Spleen (tissue), 11 donors: Measurements from ENCODE around the gene SSBP3. TPM values are rescaled to one million over a fixed set of nuclear protein-coding genes. Genes with fewer than 3 reads are reported as not detected.

Experiments
- DNase-seq: peaks from one replicate; pipeline ENCODE4 v3.0.0-alpha.2; 2020
- H3K27ac ChIP-seq, 8 donors: fragments of 200-600 bp; sonication (generic) in 7 of 8; 1 replicate in 4 of 8; 2 replicates in 4 of 8; pipeline versions ENCODE4 v1.5.0 to v1.8.0; 2016 to 2021; ENCODE audit warnings: inconsistent platforms in 4 of 8, mild to moderate bottlenecking in 4 of 8, moderate library complexity in 1 of 8
- H3K27me3 ChIP-seq, 7 donors: fragments of 200-600 bp; sonication (generic) in 6 of 7; replicated peaks in 1 of 7; 1 replicate in 4 of 7; 2 replicates in 3 of 7; pipeline versions ENCODE4 v1.5.0 to v1.8.0; 2016 to 2021; ENCODE audit warnings: inconsistent platforms in 3 of 7, mild to moderate bottlenecking in 1 of 7
- H3K36me3 ChIP-seq, 6 donors: fragments of 200-600 bp; sonication (generic) in 5 of 6; 1 replicate in 4 of 6; 2 replicates in 2 of 6; pipeline versions ENCODE4 v1.5.0 to v1.8.0; 2016 to 2021; ENCODE audit warnings: inconsistent platforms in 2 of 6
- H3K4me1 ChIP-seq, 6 donors: fragments of 200-600 bp; sonication (generic) in 5 of 6; 1 replicate in 3 of 6; 2 replicates in 3 of 6; pipeline versions ENCODE4 v1.5.0 to v1.8.0; 2016 to 2021; ENCODE audit warnings: inconsistent platforms in 3 of 6
- H3K4me3 ChIP-seq, 8 donors: fragments of 200-600 bp; sonication (generic) in 7 of 8; 1 replicate in 4 of 8; 2 replicates in 4 of 8; pipeline versions ENCODE4 v1.5.0 to v1.8.0; 2016 to 2021; ENCODE audit warnings: inconsistent platforms in 4 of 8, mild to moderate bottlenecking in 4 of 8, moderate library complexity in 2 of 8
- H3K9me3 ChIP-seq, 8 donors: fragments of 200-600 bp; sonication (generic) in 7 of 8; 1 replicate in 4 of 8; 2 replicates in 4 of 8; pipeline versions ENCODE4 v1.5.0 to v1.8.0; 2016 to 2021; ENCODE audit warnings: inconsistent platforms in 4 of 8
- CTCF ChIP-seq, 11 experiments: fragments of 200-600 bp in 7 of 11; fragments of 450-650 bp in 4 of 11; sonication (generic) in 4 of 11; IDR thresholded peaks in 8 of 11; conservative IDR thresholded peaks in 3 of 11; 1 replicate in 7 of 11; 2 replicates in 4 of 11; pipeline versions ENCODE4 v1.4.0 to v1.8.0; 2016 to 2021; ENCODE audit warnings: antibody characterized with exemption in 11 of 11, inconsistent platforms in 4 of 11, mild to moderate bottlenecking in 1 of 11
- POLR2A ChIP-seq, 3 donors: fragments of 450-650 bp; IDR thresholded peaks; one replicate each; pipeline ENCODE4 v1.5.1; 2017; ENCODE audit warnings: antibody characterized with exemption in 3 of 3, mild to moderate bottlenecking in 1 of 3
- POLR2AphosphoS5 ChIP-seq, 3 donors: sonication (generic); formaldehyde crosslinking; IDR thresholded peaks; one replicate each; pipeline ENCODE4 v1.5.1; 2017; ENCODE audit warnings: antibody characterized with exemption in 3 of 3
- WGBS, 5 donors: extraction: QIAGEN DNeasy Blood & Tissue Kit in 3 of 5; methylation state at CpG; one replicate each; pipeline versions ENCODE4 v1.1.5 to v1.1.7; 2013 to 2018; 5-methylcytosine and 5-hydroxymethylcytosine counted together
- intact Hi-C: fragments of 100-400 bp; cut with DNase I; formaldehyde crosslinking; loops from one replicate; pipeline ENCODE4 v1.15.0; 2023; ENCODE audit warnings: low total_unique reads
- polyA plus RNA-seq, 3 donors: library from polyadenylated mRNA; stranded (reverse); fragments of 200-250 nt; gene quantifications; one replicate each; pipeline ENCODE4 v1.2.1, GENCODE V29; 2013
- total RNA-seq, 7 donors: library from RNA; depleted of rRNA in 3 of 7; stranded (reverse); fragments of >200 nt in 3 of 7; fragmentation: NEBNext Ultra II Directional in 4 of 7; extraction: Animal tissue kit (Norgen Biotek cat#: 25700) in 4 of 7; gene quantifications; one replicate each; pipeline versions ENCODE4 v1.1.0 to v1.2.1, GENCODE V29; 2016 to 2021
- donor health status: healthy with polysubstance abuse.
- donor health status: DM: no; HTN: no; CAD: no; lungs with moderate emphysema.
- donor health status: DM: no; HTN: no; CAD: no.
- donor health status: Bipolar disorder and iron deficiency.
- donor health status: healthy.
- donor health status: DM: no; HTN: no; CAD: no.
- donor health status: DM: yes; HTN: yes; CAD: no.

SSBP3 gene
- total and polyA plus RNA-seq, 10 donors, result 14.4 to 73.5 (median 26.3) TPM

- H3K36me3 ChIP-seq, result no peaks in the 10 kb centered on the region
- 86 to 95% (median 95%) methylated on average over 5 of the region's 5 CpGs for WGBS, 5 donors
- peaks cover 6 to 48% (median 21%) of the 10 kb centered on the region in 6 donors for H3K4me1 ChIP-seq
- no peak for DNase-seq
- intact Hi-C loops, result no loop called here
- H3K4me3 ChIP-seq, result no peak overlapping the region
- no peak overlapping the region for H3K27ac ChIP-seq
- H3K9me3 ChIP-seq, result no peaks in the 10 kb centered on the region
- H3K27me3 ChIP-seq, result no peaks in the 10 kb centered on the region
- no peak for TF ChIP-seq CTCF (IDR thresholded peaks at IDR 0.05 in 8 of 11, conservative IDR thresholded peaks at IDR 0.05 in 3 of 11)
- no peak for TF ChIP-seq POLR2AphosphoS5 (IDR thresholded peaks at IDR 0.05)
- TF ChIP-seq POLR2A (IDR thresholded peaks at IDR 0.05), result no peak
These were observed 103.6 kb downstream of the SSBP3 start for GRCh38 chr1:54302549-54302948.

- H3K4me3 ChIP-seq, result no peak overlapping the region
- no peaks in the 10 kb centered on the region for H3K36me3 ChIP-seq
- no peak overlapping the region for H3K27ac ChIP-seq
- no peak for TF ChIP-seq POLR2AphosphoS5 (IDR thresholded peaks at IDR 0.05)
- H3K27me3 ChIP-seq, result no peaks in the 10 kb centered on the region
- H3K9me3 ChIP-seq, result no peaks in the 10 kb centered on the region
- 83 to 94% (median 91%) methylated on average over 10 of the region's 10 CpGs for WGBS, 5 donors
- DNase-seq, result no peak
- intact Hi-C loops, result no loop called here
- peaks cover 6 to 53% (median 25%) of the 10 kb centered on the region in 6 donors for H3K4me1 ChIP-seq
These were observed 104.7 kb downstream of the SSBP3 start for GRCh38 chr1:54301497-54301896.

- 92 to 98% (median 95%) methylated on average over 7 of the region's 7 CpGs for WGBS, 5 donors
- DNase-seq, result no peak
- Histone ChIP-seq H3K9me3 (no peaks in the 10 kb centered on the region), H3K4me3 (no peak overlapping the region), H3K4me1 (peaks cover 6 to 53% (median 26%) of the 10 kb centered on the region in 6 donors), H3K27ac (no peak overlapping the region), H3K36me3 (no peaks in the 10 kb centered on the region), H3K27me3 (no peaks in the 10 kb centered on the region)
- intact Hi-C loops, result no loop called here
- no peak for TF ChIP-seq CTCF (IDR thresholded peaks at IDR 0.05 in 8 of 11, conservative IDR thresholded peaks at IDR 0.05 in 3 of 11)
- TF ChIP-seq POLR2AphosphoS5 (IDR thresholded peaks at IDR 0.05), result no peak
- TF ChIP-seq POLR2A (IDR thresholded peaks at IDR 0.05), result no peak
These were observed 105.8 kb downstream of the SSBP3 start for GRCh38 chr1:54300401-54300800.

- DNase-seq, result no peak
- Histone ChIP-seq H3K4me3 (no peak overlapping the region), H3K27ac (no peak overlapping the region), H3K9me3 (no peaks in the 10 kb centered on the region), H3K36me3 (no peaks in the 10 kb centered on the region), H3K4me1 (peaks cover 6 to 46% (median 26%) of the 10 kb centered on the region in 6 donors), H3K27me3 (no peaks in the 10 kb centered on the region)
- 81 to 93% (median 87%) methylated on average over 7 of the region's 7 CpGs for WGBS, 5 donors
- intact Hi-C loops, result no loop called here
- no peak for TF ChIP-seq POLR2A (IDR thresholded peaks at IDR 0.05)
- TF ChIP-seq POLR2AphosphoS5 (IDR thresholded peaks at IDR 0.05), result no peak
- TF ChIP-seq CTCF (IDR thresholded peaks at IDR 0.05 in 8 of 11, conservative IDR thresholded peaks at IDR 0.05 in 3 of 11), result no peak
These were observed 107.2 kb downstream of the SSBP3 start for GRCh38 chr1:54299037-54299436.
